Endothelial cell of umbilical vein (primary cell): Measurements from ENCODE around the gene CEBPG. TPM values are rescaled to one million over a fixed set of nuclear protein-coding genes. Genes with fewer than 3 reads are reported as not detected.

Experiments used
- BruUV-seq: library from RNA; stranded (reverse); fragments of 400-500 nt; replicated peaks from 2 replicates; lab custom pipeline; 2021; lab: Mats Ljungman, UMichigan
- CTCF ChIA-PET: fragments of 300-600, 350-600 bp; sonication (Branson Sonifier 250); formaldehyde crosslinking; loops from one replicate; lab custom pipeline; 2021; ENCODE audit warnings: antibody characterized with exemption, inconsistent platforms; lab: Charles Lee
- POLR2A ChIA-PET: fragments of 300-600, 350-600 bp; sonication (Branson Sonifier 250); formaldehyde crosslinking; loops from one replicate; lab custom pipeline; 2021; ENCODE audit warnings: antibody characterized with exemption, inconsistent platforms; lab: Charles Lee
- DNase-seq: peaks from one replicate; pipeline ENCODE4 v3.0.0-alpha.2; 2011; ENCODE audit warnings: low read depth, low spot score
- FAIRE-seq: peaks from 2 replicates; lab custom pipeline; 2011; peaks lifted over from hg19 to GRCh38; lab: Jason Lieb, UNC
- H2AFZ ChIP-seq: 2 replicates; pipeline ENCODE4 v1.6.0; 2012; ENCODE audit warnings: low read depth, low read length, control low read depth, inconsistent platforms
- H3K27ac ChIP-seq: 2 replicates; pipeline ENCODE4 v1.5.1; 2011; ENCODE audit warnings: low read depth, mild to moderate bottlenecking, control low read depth, low read length, moderate library complexity; ENCODE audit not compliant: insufficient read depth
- H3K27me3 ChIP-seq, 2 experiments: 2 replicates each; pipeline versions ENCODE4 v1.6.0 to v1.6.1; 2011; ENCODE audit warnings: low read length in 2 of 2, mixed read lengths in 1 of 2; ENCODE audit not compliant: control insufficient read depth in 2 of 2, insufficient read depth in 2 of 2
- H3K36me3 ChIP-seq, 2 experiments: 2 replicates in 1 of 2; 3 replicates in 1 of 2; pipeline ENCODE4 v1.5.1; 2011; ENCODE audit warnings: low read length in 2 of 2, mild to moderate bottlenecking in 1 of 2, moderate library complexity in 1 of 2; ENCODE audit not compliant: control insufficient read depth in 2 of 2, insufficient read depth in 2 of 2; ENCODE audit errors: extremely low read depth in 1 of 2
- H3K4me1 ChIP-seq: 3 replicates; pipeline ENCODE4 v1.5.1; 2011; ENCODE audit warnings: mild to moderate bottlenecking, low read length; ENCODE audit not compliant: control insufficient read depth, insufficient read depth; ENCODE audit errors: extremely low read depth
- H3K4me2 ChIP-seq: 2 replicates; pipeline ENCODE4 v1.6.1; 2011; ENCODE audit warnings: low read length, control low read depth, mixed read lengths; ENCODE audit not compliant: insufficient read depth
- H3K4me3 ChIP-seq, 3 experiments: fragments of 200-600 bp in 1 of 3; sonication (generic), shearing (Covaris generic) in 1 of 3; replicated peaks in 1 of 3; 2 replicates each; pipeline ENCODE4 v1.5.1; 2011 to 2016; ENCODE audit warnings: control low read depth in 3 of 3, low read length in 3 of 3, mild to moderate bottlenecking in 2 of 3, inconsistent platforms in 1 of 3, low read depth in 1 of 3, moderate library complexity in 1 of 3; ENCODE audit not compliant: insufficient read depth in 1 of 3
- H3K79me2 ChIP-seq: 2 replicates; pipeline ENCODE4 v1.6.0; 2012; ENCODE audit warnings: low read length, inconsistent platforms; ENCODE audit not compliant: control insufficient read depth, insufficient read depth
- H3K9ac ChIP-seq: replicated peaks from 2 replicates; pipeline ENCODE3; 2011; ENCODE audit warnings: low read length, control low read depth; ENCODE audit not compliant: insufficient read depth; ENCODE audit errors: extremely low read depth
- H3K9me1 ChIP-seq: replicated peaks from 3 replicates; pipeline ENCODE4 v1.6.0; 2011; ENCODE audit warnings: mild to moderate bottlenecking, low read length; ENCODE audit not compliant: control insufficient read depth, insufficient read depth; ENCODE audit errors: extremely low read depth
- H3K9me3 ChIP-seq: replicated peaks from 2 replicates; pipeline ENCODE4 v1.5.1; 2012; ENCODE audit warnings: low read length, inconsistent platforms; ENCODE audit not compliant: control insufficient read depth, insufficient read depth
- H4K20me1 ChIP-seq: replicated peaks from 2 replicates; pipeline ENCODE3; 2011; ENCODE audit warnings: mild to moderate bottlenecking, low read length; ENCODE audit not compliant: control insufficient read depth, insufficient read depth; ENCODE audit errors: extremely low read depth
- EZH2 ChIP-seq: IDR thresholded peaks from 2 replicates; pipeline ENCODE4 v1.6.1; 2012; ENCODE audit warnings: borderline replicate concordance, low read depth, mild to moderate bottlenecking, moderate library complexity, low read length, inconsistent platforms; ENCODE audit not compliant: severe bottlenecking
- FOS ChIP-seq: IDR thresholded peaks from 2 replicates; pipeline ENCODE4 v1.6.1; 2011; ENCODE audit warnings: mild to moderate bottlenecking, low read length, moderate library complexity, borderline replicate concordance; ENCODE audit not compliant: insufficient read depth
- GATA2 ChIP-seq: IDR thresholded peaks from 2 replicates; pipeline ENCODE4 v1.7.0; 2011; ENCODE audit warnings: low read depth, mild to moderate bottlenecking, moderate library complexity, mixed read lengths, low read length; ENCODE audit not compliant: insufficient read length, insufficient read depth
- JUN ChIP-seq: IDR thresholded peaks from 2 replicates; pipeline ENCODE4 v1.6.1; 2011; ENCODE audit warnings: borderline replicate concordance, low read depth; ENCODE audit not compliant: insufficient read length, insufficient read depth
- MYC ChIP-seq: IDR thresholded peaks from one replicate; pipeline ENCODE4 v1.6.1; 2011; ENCODE audit warnings: mild to moderate bottlenecking, low read depth, low read length
- POLR2A ChIP-seq: IDR thresholded peaks from 2 replicates; pipeline ENCODE4 v1.6.1; 2012; ENCODE audit warnings: low read depth, mild to moderate bottlenecking, control low read depth, low read length
- POLR2AphosphoS5 ChIP-seq: IDR thresholded peaks from 2 replicates; pipeline ENCODE4 v1.6.1; 2012; ENCODE audit warnings: low read depth, mild to moderate bottlenecking, control low read depth, low read length, moderate library complexity; ENCODE audit not compliant: insufficient read depth
- dilution Hi-C: fragments of 300-500 bp; cut with MboI; formaldehyde crosslinking; loops from one replicate; pipeline ENCODE4 v1.15.0; 2019; ENCODE audit warnings: low sequenced_read_pairs; ENCODE audit not compliant: extremely low pct_ligation_motif_present
- intact Hi-C: fragments of 100-400 bp; cut with micrococcal nuclease; formaldehyde crosslinking; loops from one replicate; pipeline ENCODE4 v1.10.0; 2022
- polyA plus RNA-seq, 4 experiments: library from polyadenylated mRNA; depleted of rRNA in 3 of 4; stranded (reverse) in 3 of 4; unstranded in 1 of 4; fragments of >200 nt; gene quantifications; 2 replicates each; pipeline versions ENCODE4 v1.2.1 to v1.2.3, GENCODE V29; 2011 to 2012; ENCODE audit warnings: missing spikeins in 1 of 4
- total RNA-seq: library from RNA; stranded (reverse); gene quantifications from 2 replicates; pipeline ENCODE4 v1.2.3, GENCODE V29; 2021
- TF ChIP-seq, protein P1 (sequence below): IDR thresholded peaks from 2 replicates; pipeline ENCODE4 v1.6.1; 2011; ENCODE audit not compliant: insufficient read depth, insufficient read length
- TF ChIP-seq, protein P2 (sequence below), 2 donors: IDR thresholded peaks; 1 replicate in 1 of 2; 2 replicates in 1 of 2; pipeline ENCODE4 v1.5.1; 2011; ENCODE audit warnings: low read length in 2 of 2, mild to moderate bottlenecking in 2 of 2, moderate library complexity in 2 of 2, control low read depth in 1 of 2, inconsistent platforms in 1 of 2, low read depth in 1 of 2; ENCODE audit not compliant: insufficient read depth in 1 of 2; ENCODE audit errors: extremely low read depth in 1 of 2

The CEBPG gene
- total and polyA plus RNA-seq, 2 donors (not counting 3 experiments of a cell fraction or from before 2014, with no cell fraction given) = 10.2 to 24.6 TPM

DNA sequence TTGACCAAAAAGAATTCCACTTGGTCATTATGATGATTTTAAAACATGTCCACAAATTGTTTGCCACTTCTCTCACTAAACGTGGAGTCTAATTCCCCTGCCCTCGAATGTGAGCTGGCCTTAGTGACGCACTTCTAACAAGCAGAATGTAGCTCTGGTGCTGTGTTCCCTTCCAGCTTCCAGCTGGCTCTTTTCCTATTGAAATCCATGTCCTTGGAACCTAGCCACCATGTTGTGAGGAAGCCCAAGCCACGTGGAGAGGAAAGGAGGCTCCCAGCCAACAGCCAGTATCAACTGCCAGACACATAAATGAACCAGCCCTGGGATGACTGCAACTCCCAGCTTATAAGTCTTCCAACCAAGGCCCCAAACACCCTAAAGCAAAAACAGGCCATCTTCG is 47.6 kb upstream of the CEBPG start:
- Histone ChIP-seq H3K36me3 (no peaks in the 10 kb centered on the region), H3K9ac (no peak overlapping the region), H4K20me1 (no peaks in the 10 kb centered on the region), H3K79me2 (no peaks in the 10 kb centered on the region), H3K27me3 (no peaks in the 10 kb centered on the region), H3K4me3 (no peak overlapping the region), H3K27ac (no peak overlapping the region), H3K4me2 (no peak overlapping the region), H3K9me3 (no peaks in the 10 kb centered on the region), H2AFZ (no peak overlapping the region), H3K4me1 (no peaks in the 10 kb centered on the region), H3K9me1 (no peaks in the 10 kb centered on the region)
- POLR2A ChIA-PET = no interaction called here
- TF ChIP-seq JUN (no peak), MYC (no peak), FOS (no peak), POLR2AphosphoS5 (no peak), EZH2 (no peak), POLR2A (no peak), GATA2 (no peak)
- TF ChIP-seq, protein P1, sequence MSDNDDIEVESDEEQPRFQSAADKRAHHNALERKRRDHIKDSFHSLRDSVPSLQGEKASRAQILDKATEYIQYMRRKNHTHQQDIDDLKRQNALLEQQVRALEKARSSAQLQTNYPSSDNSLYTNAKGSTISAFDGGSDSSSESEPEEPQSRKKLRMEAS = no peak
- TF ChIP-seq, protein P2, sequence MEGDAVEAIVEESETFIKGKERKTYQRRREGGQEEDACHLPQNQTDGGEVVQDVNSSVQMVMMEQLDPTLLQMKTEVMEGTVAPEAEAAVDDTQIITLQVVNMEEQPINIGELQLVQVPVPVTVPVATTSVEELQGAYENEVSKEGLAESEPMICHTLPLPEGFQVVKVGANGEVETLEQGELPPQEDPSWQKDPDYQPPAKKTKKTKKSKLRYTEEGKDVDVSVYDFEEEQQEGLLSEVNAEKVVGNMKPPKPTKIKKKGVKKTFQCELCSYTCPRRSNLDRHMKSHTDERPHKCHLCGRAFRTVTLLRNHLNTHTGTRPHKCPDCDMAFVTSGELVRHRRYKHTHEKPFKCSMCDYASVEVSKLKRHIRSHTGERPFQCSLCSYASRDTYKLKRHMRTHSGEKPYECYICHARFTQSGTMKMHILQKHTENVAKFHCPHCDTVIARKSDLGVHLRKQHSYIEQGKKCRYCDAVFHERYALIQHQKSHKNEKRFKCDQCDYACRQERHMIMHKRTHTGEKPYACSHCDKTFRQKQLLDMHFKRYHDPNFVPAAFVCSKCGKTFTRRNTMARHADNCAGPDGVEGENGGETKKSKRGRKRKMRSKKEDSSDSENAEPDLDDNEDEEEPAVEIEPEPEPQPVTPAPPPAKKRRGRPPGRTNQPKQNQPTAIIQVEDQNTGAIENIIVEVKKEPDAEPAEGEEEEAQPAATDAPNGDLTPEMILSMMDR (IDR thresholded peaks at IDR 0.05; ENCODE audit: extremely low read depth in 1 of 2, insufficient read depth in 1 of 2, low read depth in 1 of 2, low read length in 2 of 2) = no peak
- no peak for FAIRE-seq
- BruUV-seq = no TSS peak
- intact Hi-C loops (no loop called here), dilution Hi-C loops (no loop called here)
- CTCF ChIA-PET = no interaction called here
- DNase-seq = no peak
